HCT116 (cell line): Measurements from ENCODE around the gene GABRA4. TPM values are rescaled to one million over a fixed set of nuclear protein-coding genes. Genes with fewer than 3 reads are reported as not detected.

ENCODE experiments used
- ATAC-seq: fragments of 200-7000 bp; cut with Tn5 transposase; 2 replicates; pipeline ENCODE4 v1.9.1; 2020; ENCODE audit warnings: mild to moderate bottlenecking, moderate library complexity
- BruUV-seq: library from RNA; stranded (reverse); fragments of 400-500 nt; replicated peaks from 2 replicates; lab custom pipeline; 2021; lab: Mats Ljungman, UMichigan
- CTCF ChIA-PET: fragments of 300-600 bp; sonication (Branson Sonifier 250); formaldehyde crosslinking; loops from one replicate; lab custom pipeline; 2021; ENCODE audit warnings: antibody characterized with exemption; lab: Charles Lee
- POLR2A ChIA-PET: fragments of 300-600, 350-600 bp; sonication (Branson Sonifier 250); formaldehyde crosslinking; loops from one replicate; lab custom pipeline; 2021; ENCODE audit warnings: antibody characterized with exemption; lab: Charles Lee
- RAD21 ChIA-PET, 2 experiments: fragments of 300-600 bp; sonication (Branson Sonifier 250); formaldehyde crosslinking; loops; one replicate each; lab custom pipeline; 2023; ENCODE audit warnings: low total read pairs in 2 of 2; ENCODE audit not compliant: uncharacterized antibody in 2 of 2, unreplicated experiment in 2 of 2, low non-redundant PET in 1 of 2; lab: Charles Lee
- DNase-seq: peaks from one replicate; pipeline ENCODE4 v3.0.0-alpha.2; 2010; ENCODE audit warnings: low read depth, low spot score
- H2AFZ ChIP-seq: fragments of 200-600 bp; shearing (Covaris generic), sonication (generic); 2 replicates; pipeline ENCODE4 v1.6.1; 2017; ENCODE audit warnings: low read depth, mixed run types, mixed read lengths, antibody characterized with exemption, low read length; ENCODE audit not compliant: poor library complexity, severe bottlenecking
- H3K27ac ChIP-seq: 2 replicates; pipeline ENCODE4 v1.5.1; 2012; ENCODE audit warnings: low read depth, low read length
- H3K27me3 ChIP-seq: fragments of 200-600 bp; sonication (generic); 2 replicates; pipeline ENCODE4 v1.6.1; 2016; ENCODE audit warnings: mixed run types, low read length, mixed read lengths; ENCODE audit not compliant: insufficient read depth
- H3K36me3 ChIP-seq, 2 experiments: fragments of 200-500 bp in 1 of 2; fragments of 200-600 bp in 1 of 2; sonication (Bioruptor generic) in 1 of 2; sonication (generic) in 1 of 2; 2 replicates each; pipeline versions ENCODE4 v1.5.1 to v1.6.1; 2014 to 2016; ENCODE audit warnings: low read length in 2 of 2, inconsistent platforms in 1 of 2, mixed read lengths in 1 of 2, mixed run types in 1 of 2; ENCODE audit not compliant: insufficient read depth in 2 of 2, control insufficient read depth in 1 of 2
- H3K4me1 ChIP-seq, 2 experiments: fragments of 200-600 bp in 1 of 2; sonication (generic) in 1 of 2; 2 replicates each; pipeline versions ENCODE4 v1.5.1 to v1.6.1; 2012 to 2017; ENCODE audit warnings: low read length in 2 of 2, inconsistent platforms in 1 of 2, mild to moderate bottlenecking in 1 of 2, mixed read lengths in 1 of 2, mixed run types in 1 of 2, moderate library complexity in 1 of 2; ENCODE audit not compliant: insufficient read depth in 2 of 2, control insufficient read depth in 1 of 2
- H3K4me2 ChIP-seq: fragments of 200-600 bp; sonication (generic); 2 replicates; pipeline ENCODE4 v1.6.1; 2017; ENCODE audit warnings: mixed run types, low read length, mixed read lengths
- H3K4me3 ChIP-seq, 2 experiments: fragments of 200-600 bp in 1 of 2; sonication (generic) in 1 of 2; replicated peaks in 1 of 2; 2 replicates each; pipeline ENCODE4 v1.5.1; 2011 to 2016; ENCODE audit warnings: low read length in 2 of 2, control low read depth in 1 of 2, low read depth in 1 of 2, mild to moderate bottlenecking in 1 of 2, mixed read lengths in 1 of 2, mixed run types in 1 of 2
- H3K79me2 ChIP-seq: fragments of 200-600 bp; sonication (generic); 2 replicates; pipeline ENCODE4 v1.6.1; 2017; ENCODE audit warnings: mild to moderate bottlenecking, mixed run types, low read length, moderate library complexity, mixed read lengths; ENCODE audit not compliant: insufficient read depth
- H3K9ac ChIP-seq: fragments of 200-600 bp; sonication (generic); 2 replicates; pipeline ENCODE4 v1.6.1; 2016; ENCODE audit warnings: low read length, mixed read lengths
- H3K9me2 ChIP-seq: fragments of 200-600 bp; sonication (generic), shearing (Covaris generic); 2 replicates; pipeline ENCODE4 v1.6.1; 2017; ENCODE audit warnings: mixed run types, mild to moderate bottlenecking, moderate library complexity; ENCODE audit not compliant: insufficient read depth
- H3K9me3 ChIP-seq, 2 experiments: fragments of 200-500 bp in 1 of 2; fragments of 200-600 bp in 1 of 2; sonication (Bioruptor generic) in 1 of 2; sonication (generic) in 1 of 2; 2 replicates each; pipeline ENCODE4 v1.6.1; 2014 to 2017; ENCODE audit warnings: low read length in 2 of 2, mixed read lengths in 2 of 2, inconsistent platforms in 1 of 2, low read depth in 1 of 2, mild to moderate bottlenecking in 1 of 2, mixed run types in 1 of 2, moderate library complexity in 1 of 2; ENCODE audit not compliant: control insufficient read depth in 1 of 2, insufficient read depth in 1 of 2
- H4K20me1 ChIP-seq: fragments of 200-600 bp; sonication (generic), shearing (Covaris generic); 2 replicates; pipeline ENCODE4 v1.6.1; 2017; ENCODE audit warnings: mixed run types, mild to moderate bottlenecking, moderate library complexity; ENCODE audit not compliant: insufficient read depth
- CBX3 ChIP-seq: IDR thresholded peaks from 2 replicates; pipeline ENCODE4 v1.6.1; 2012; ENCODE audit warnings: low read depth
- CEBPB ChIP-seq: IDR thresholded peaks from 2 replicates; pipeline ENCODE4 v1.6.1; 2012; ENCODE audit warnings: low read depth
- EGR1 ChIP-seq: IDR thresholded peaks from 2 replicates; pipeline ENCODE4 v1.6.1; 2012; ENCODE audit warnings: low read depth
- ELF1 ChIP-seq: IDR thresholded peaks from 2 replicates; pipeline ENCODE4 v1.6.1; 2012; ENCODE audit warnings: low read depth, borderline replicate concordance
- EZH2 ChIP-seq: fragments of 200-600 bp; sonication (generic); IDR thresholded peaks from 2 replicates; pipeline ENCODE4 v1.6.1; 2017; ENCODE audit warnings: antibody characterized with exemption, mixed run types
- EZH2phosphoT487 ChIP-seq: fragments of 200-600 bp; IDR thresholded peaks from 2 replicates; pipeline ENCODE4 v1.6.1; 2018; ENCODE audit warnings: antibody characterized with exemption, borderline replicate concordance
- FOSL1 ChIP-seq: IDR thresholded peaks from 2 replicates; pipeline ENCODE4 v1.6.1; 2012; ENCODE audit warnings: low read depth
- JUND ChIP-seq: IDR thresholded peaks from 2 replicates; pipeline ENCODE4 v1.6.1; 2012
- MAX ChIP-seq: IDR thresholded peaks from 2 replicates; pipeline ENCODE4 v1.6.1; 2012
- POLR2A ChIP-seq: IDR thresholded peaks from 2 replicates; pipeline ENCODE4 v1.7.0; 2011; ENCODE audit warnings: borderline replicate concordance; ENCODE audit not compliant: insufficient read depth, insufficient read length; ENCODE audit errors: extremely low read depth
- REST ChIP-seq: IDR thresholded peaks from 2 replicates; pipeline ENCODE4 v1.6.1; 2012; ENCODE audit warnings: low read depth
- SIN3A ChIP-seq: IDR thresholded peaks from 2 replicates; pipeline ENCODE4 v1.6.1; 2012; ENCODE audit warnings: low read depth
- SP1 ChIP-seq: IDR thresholded peaks from 2 replicates; pipeline ENCODE4 v1.6.1; 2012; ENCODE audit warnings: low read depth
- YY1 ChIP-seq: IDR thresholded peaks from 2 replicates; pipeline ENCODE4 v1.6.1; 2011; ENCODE audit warnings: low read length, low read depth, moderate library complexity, mild to moderate bottlenecking; ENCODE audit not compliant: insufficient replicate concordance; ENCODE audit errors: extremely low read depth
- ZNF274 ChIP-seq: fragments of 200-500 bp; sonication (Bioruptor generic); IDR thresholded peaks from 2 replicates; pipeline ENCODE4 v1.6.1; 2014; ENCODE audit warnings: mild to moderate bottlenecking, low read depth, low read length, inconsistent platforms
- intact Hi-C: fragments of 100-400 bp; cut with micrococcal nuclease; formaldehyde crosslinking; loops from 2 replicates; pipeline ENCODE4 v1.10.0; 2022
- total RNA-seq: library from RNA; stranded (reverse); gene quantifications from one replicate; pipeline ENCODE4 v1.2.1, GENCODE V29; 2021; ENCODE audit not compliant: unreplicated experiment
- TF ChIP-seq, protein P1 (sequence below): IDR thresholded peaks from 2 replicates; pipeline ENCODE4 v1.6.1; 2012
- TF ChIP-seq, protein P2 (sequence below), 3 experiments: fragments of 200-600 bp in 1 of 3; sonication (generic) in 1 of 3; IDR thresholded peaks in 2 of 3; conservative IDR thresholded peaks in 1 of 3; 2 replicates each; pipeline ENCODE4 v1.5.1; 2012 to 2017; ENCODE audit warnings: low read depth in 2 of 3, low read length in 2 of 3, antibody characterized with exemption in 1 of 3, borderline replicate concordance in 1 of 3, control low read depth in 1 of 3, mild to moderate bottlenecking in 1 of 3, mixed read lengths in 1 of 3, mixed run types in 1 of 3, moderate library complexity in 1 of 3; ENCODE audit not compliant: insufficient read depth in 1 of 3

The GABRA4 gene
- total RNA-seq, 1 experiment from 2014 or later = not detected

DNA sequence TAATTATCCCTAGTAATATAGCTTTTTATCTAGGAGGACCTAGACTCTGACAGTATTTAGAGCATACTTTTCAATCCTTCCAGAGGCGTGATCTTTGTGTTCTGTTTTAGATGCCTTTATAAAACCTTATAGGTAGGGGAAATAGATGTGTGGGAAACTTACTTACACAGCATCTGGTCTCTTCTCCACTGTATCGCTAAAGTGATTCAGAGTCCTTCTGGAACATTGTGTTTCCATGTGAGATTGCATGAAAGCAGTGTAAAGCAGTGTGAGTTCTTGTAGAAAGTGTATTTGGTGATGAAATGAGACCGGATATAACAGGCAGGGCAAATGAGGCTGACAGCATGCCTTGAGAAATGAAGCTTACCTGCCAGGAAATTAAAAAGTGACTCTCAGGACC is 47.4 kb upstream of the GABRA4 start:
- no peaks in the 10 kb centered on the region for H3K27me3 ChIP-seq
- no peaks in the 10 kb centered on the region for H3K4me1 ChIP-seq
- BruUV-seq = no TSS peak
- H2AFZ ChIP-seq = no peak overlapping the region
- H3K4me3 ChIP-seq = no peak overlapping the region
- H3K27ac ChIP-seq = no peak overlapping the region
- ATAC-seq = no peak
- H3K9ac ChIP-seq = no peak overlapping the region
- H3K9me3 ChIP-seq = no peaks in the 10 kb centered on the region
- TF ChIP-seq, protein P1, sequence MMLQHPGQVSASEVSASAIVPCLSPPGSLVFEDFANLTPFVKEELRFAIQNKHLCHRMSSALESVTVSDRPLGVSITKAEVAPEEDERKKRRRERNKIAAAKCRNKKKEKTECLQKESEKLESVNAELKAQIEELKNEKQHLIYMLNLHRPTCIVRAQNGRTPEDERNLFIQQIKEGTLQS = no peak
- TF ChIP-seq POLR2A (no peak), SIN3A (no peak), ZNF274 (no peak), YY1 (no peak), EZH2 (no peak), EZH2phosphoT487 (no peak), ELF1 (no peak), CEBPB (no peak), FOSL1 (no peak), EGR1 (no peak), SP1 (no peak), CBX3 (no peak), JUND (no peak), REST (no peak), MAX (no peak)
- TF ChIP-seq, protein P2, sequence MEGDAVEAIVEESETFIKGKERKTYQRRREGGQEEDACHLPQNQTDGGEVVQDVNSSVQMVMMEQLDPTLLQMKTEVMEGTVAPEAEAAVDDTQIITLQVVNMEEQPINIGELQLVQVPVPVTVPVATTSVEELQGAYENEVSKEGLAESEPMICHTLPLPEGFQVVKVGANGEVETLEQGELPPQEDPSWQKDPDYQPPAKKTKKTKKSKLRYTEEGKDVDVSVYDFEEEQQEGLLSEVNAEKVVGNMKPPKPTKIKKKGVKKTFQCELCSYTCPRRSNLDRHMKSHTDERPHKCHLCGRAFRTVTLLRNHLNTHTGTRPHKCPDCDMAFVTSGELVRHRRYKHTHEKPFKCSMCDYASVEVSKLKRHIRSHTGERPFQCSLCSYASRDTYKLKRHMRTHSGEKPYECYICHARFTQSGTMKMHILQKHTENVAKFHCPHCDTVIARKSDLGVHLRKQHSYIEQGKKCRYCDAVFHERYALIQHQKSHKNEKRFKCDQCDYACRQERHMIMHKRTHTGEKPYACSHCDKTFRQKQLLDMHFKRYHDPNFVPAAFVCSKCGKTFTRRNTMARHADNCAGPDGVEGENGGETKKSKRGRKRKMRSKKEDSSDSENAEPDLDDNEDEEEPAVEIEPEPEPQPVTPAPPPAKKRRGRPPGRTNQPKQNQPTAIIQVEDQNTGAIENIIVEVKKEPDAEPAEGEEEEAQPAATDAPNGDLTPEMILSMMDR (IDR thresholded peaks at IDR 0.05 in 2 of 3, conservative IDR thresholded peaks at IDR 0.05 in 1 of 3; ENCODE audit: borderline replicate concordance in 1 of 3, insufficient read depth in 1 of 3, low read depth in 2 of 3, low read length in 2 of 3) = no peak
- TF ChIP-seq, all 23 proteins: peak for 0
- Histone ChIP-seq H3K9me2 (no peaks in the 10 kb centered on the region), H3K79me2 (no peaks in the 10 kb centered on the region), H3K36me3 (no peaks in the 10 kb centered on the region), H4K20me1 (no peaks in the 10 kb centered on the region), H3K4me2 (no peak overlapping the region)
- ChIA-PET RAD21 (no interaction called here), POLR2A (no interaction called here), CTCF (no interaction called here)
- DNase-seq = no peak
- intact Hi-C loops = no loop called here
